A673 (cell line): ENCODE data around the gene CTNNBL1.

Experiments used
- EZH2 ChIP-seq: fragments of 200-600 bp; sonication (generic); IDR thresholded peaks from 2 replicates; pipeline ENCODE4 v1.6.1; 2017; ENCODE audit warnings: borderline replicate concordance, low read depth, mild to moderate bottlenecking, mixed read lengths, antibody characterized with exemption, low read length; ENCODE audit not compliant: poor library complexity, severe bottlenecking
- TF ChIP-seq, protein P1 (sequence below): fragments of 300-800, 200-600 bp; sonication (generic); conservative IDR thresholded peaks from 2 replicates; pipeline ENCODE4 v1.5.1; 2017; ENCODE audit warnings: low read depth, mild to moderate bottlenecking, antibody characterized with exemption, low read length, moderate library complexity, mixed read lengths

DNA sequence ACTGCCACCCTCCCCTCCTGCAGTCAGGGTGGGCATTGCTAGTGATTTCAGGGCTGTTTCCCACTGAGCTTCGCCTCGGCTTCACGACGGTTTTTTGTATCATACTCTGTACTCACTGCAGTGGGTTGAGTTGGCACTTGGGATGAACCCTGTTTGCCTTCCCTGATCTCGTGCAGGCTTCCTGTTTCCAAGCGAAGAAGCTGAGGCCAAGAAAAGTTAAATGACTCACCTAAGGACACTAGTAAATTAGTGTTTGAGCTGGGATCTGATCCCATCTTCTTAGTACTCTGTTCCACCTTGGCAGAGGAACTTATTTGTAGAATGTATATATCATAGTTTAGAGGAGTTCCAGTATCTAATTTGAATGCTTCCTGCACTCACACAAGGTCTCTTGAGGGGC lies 158.8 kb downstream of the CTNNBL1 start:
- TF ChIP-seq, protein P1, sequence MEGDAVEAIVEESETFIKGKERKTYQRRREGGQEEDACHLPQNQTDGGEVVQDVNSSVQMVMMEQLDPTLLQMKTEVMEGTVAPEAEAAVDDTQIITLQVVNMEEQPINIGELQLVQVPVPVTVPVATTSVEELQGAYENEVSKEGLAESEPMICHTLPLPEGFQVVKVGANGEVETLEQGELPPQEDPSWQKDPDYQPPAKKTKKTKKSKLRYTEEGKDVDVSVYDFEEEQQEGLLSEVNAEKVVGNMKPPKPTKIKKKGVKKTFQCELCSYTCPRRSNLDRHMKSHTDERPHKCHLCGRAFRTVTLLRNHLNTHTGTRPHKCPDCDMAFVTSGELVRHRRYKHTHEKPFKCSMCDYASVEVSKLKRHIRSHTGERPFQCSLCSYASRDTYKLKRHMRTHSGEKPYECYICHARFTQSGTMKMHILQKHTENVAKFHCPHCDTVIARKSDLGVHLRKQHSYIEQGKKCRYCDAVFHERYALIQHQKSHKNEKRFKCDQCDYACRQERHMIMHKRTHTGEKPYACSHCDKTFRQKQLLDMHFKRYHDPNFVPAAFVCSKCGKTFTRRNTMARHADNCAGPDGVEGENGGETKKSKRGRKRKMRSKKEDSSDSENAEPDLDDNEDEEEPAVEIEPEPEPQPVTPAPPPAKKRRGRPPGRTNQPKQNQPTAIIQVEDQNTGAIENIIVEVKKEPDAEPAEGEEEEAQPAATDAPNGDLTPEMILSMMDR = no peak
- TF ChIP-seq EZH2 = no peak
